ENCODE results near the gene NCAM2. TPM values are rescaled to one million over a fixed set of nuclear protein-coding genes. Genes with fewer than 3 reads are reported as not detected.

NCAM2 gene
- total and polyA plus RNA-seq, 9 donors: 0.35 to 6.8 (median 1.2) TPM

- intact Hi-C loops (cut with DNase I): no loop called here
- Histone ChIP-seq H3K36me3 (no peaks in the 10 kb centered on the region), H3K27me3 (no peaks in the 10 kb centered on the region), H3K27ac (no peak overlapping the region), H3K4me3 (no peak overlapping the region), H3K4me1 (ENCODE audit: insufficient read depth) (no peaks in the 10 kb centered on the region), H3K9me3 (no peaks in the 10 kb centered on the region)
- TF ChIP-seq EP300 (IDR thresholded peaks at IDR 0.05) (no peak), CTCF (IDR thresholded peaks at IDR 0.05) (no peak)
- 80 to 91% (median 81%) methylated on average over 2 of the region's 2 CpGs for WGBS, 3 donors
- no peak for DNase-seq
Measured at GRCh38 chr21:21188513-21189195, 190.4 kb downstream of the NCAM2 start.

GRCh38 chr21:21195417-21195943 lies 197.3 kb downstream of the NCAM2 start:
- Histone ChIP-seq H3K4me3 (no peak overlapping the region), H3K27ac (no peak overlapping the region), H3K9me3 (no peaks in the 10 kb centered on the region), H3K4me1 (ENCODE audit: insufficient read depth) (no peaks in the 10 kb centered on the region), H3K27me3 (no peaks in the 10 kb centered on the region), H3K36me3 (no peaks in the 10 kb centered on the region)
- TF ChIP-seq EP300 (IDR thresholded peaks at IDR 0.05) (no peak), POLR2A (IDR thresholded peaks at IDR 0.05) (no peak), CTCF (IDR thresholded peaks at IDR 0.05) (no peak)
- intact Hi-C loops (cut with DNase I): no loop called here
- no peak for DNase-seq
- WGBS, 3 donors: 86 to 94% (median 89%) methylated on average over 1 of the region's 1 CpG

- H3K9me3 ChIP-seq: no peaks in the 10 kb centered on the region
- H3K27me3 ChIP-seq: no peaks in the 10 kb centered on the region
- H3K36me3 ChIP-seq: no peaks in the 10 kb centered on the region
- no peak overlapping the region for H3K4me3 ChIP-seq
- DNase-seq: no peak
- intact Hi-C loops (cut with DNase I): no loop called here
- H3K27ac ChIP-seq: no peak overlapping the region
- 88 to 89% (median 89%) methylated on average over 3 of the region's 3 CpGs for WGBS, 3 donors
- no peak for TF ChIP-seq CTCF (IDR thresholded peaks at IDR 0.05)
- TF ChIP-seq POLR2A (IDR thresholded peaks at IDR 0.05): no peak
- no peak for TF ChIP-seq EP300 (IDR thresholded peaks at IDR 0.05)
- H3K4me1 ChIP-seq (ENCODE audit: insufficient read depth): no peaks in the 10 kb centered on the region
Measured at GRCh38 chr21:21196087-21196486, 197.9 kb downstream of the NCAM2 start.

GRCh38 chr21:21196848-21197247 lies 198.6 kb downstream of the NCAM2 start:
- Histone ChIP-seq H3K27ac (no peak overlapping the region), H3K4me3 (no peak overlapping the region), H3K9me3 (no peaks in the 10 kb centered on the region), H3K4me1 (ENCODE audit: insufficient read depth) (no peaks in the 10 kb centered on the region), H3K27me3 (no peaks in the 10 kb centered on the region), H3K36me3 (no peaks in the 10 kb centered on the region)
- DNase-seq: no peak
- 91 to 92% (median 91%) methylated on average over 11 of the region's 11 CpGs for WGBS, 3 donors
- intact Hi-C loops (cut with DNase I): no loop called here
- TF ChIP-seq EP300 (IDR thresholded peaks at IDR 0.05) (no peak), POLR2A (IDR thresholded peaks at IDR 0.05) (no peak), CTCF (IDR thresholded peaks at IDR 0.05) (no peak)

Measured in ovary (tissue), 9 donors.